Astrocyte (in vitro differentiated cells and primary cell): ENCODE results near the gene PTPN5. TPM values are rescaled to one million over a fixed set of nuclear protein-coding genes. Genes with fewer than 3 reads are reported as not detected.

Source experiments
- DNase-seq: peaks from one replicate; pipeline ENCODE4 v3.0.0-alpha.2; 2010; ENCODE audit warnings: low read depth
- FAIRE-seq: peaks from 2 replicates; lab custom pipeline; 2011; peaks lifted over from hg19 to GRCh38; lab: Jason Lieb, UNC
- H2AFZ ChIP-seq: 2 replicates; pipeline ENCODE4 v1.6.0; 2012; ENCODE audit warnings: low read depth, low read length, inconsistent platforms
- H3K27ac ChIP-seq: 2 replicates; pipeline ENCODE4 v1.5.1; 2011; ENCODE audit warnings: low read depth, low read length, inconsistent platforms
- H3K27me3 ChIP-seq: 2 replicates; pipeline ENCODE4 v1.6.0; 2011; ENCODE audit warnings: low read length, inconsistent platforms; ENCODE audit not compliant: insufficient read depth
- H3K36me3 ChIP-seq: 2 replicates; pipeline ENCODE4 v1.5.1; 2011; ENCODE audit warnings: low read length, inconsistent platforms; ENCODE audit not compliant: insufficient read depth
- H3K4me1 ChIP-seq: 2 replicates; pipeline ENCODE4 v1.5.1; 2011; ENCODE audit warnings: low read length, inconsistent platforms; ENCODE audit not compliant: insufficient read depth
- H3K4me2 ChIP-seq: 2 replicates; pipeline ENCODE4 v1.6.0; 2012; ENCODE audit warnings: low read length, inconsistent platforms
- H3K4me3 ChIP-seq: 2 replicates; pipeline ENCODE4 v1.5.1; 2011; ENCODE audit warnings: low read depth, mild to moderate bottlenecking, low read length, inconsistent platforms; ENCODE audit not compliant: insufficient read depth
- H3K79me2 ChIP-seq: 2 replicates; pipeline ENCODE4 v1.6.0; 2012; ENCODE audit warnings: mild to moderate bottlenecking, low read length, inconsistent platforms; ENCODE audit not compliant: insufficient read depth
- H3K9ac ChIP-seq: 2 replicates; pipeline ENCODE4 v1.6.0; 2012; ENCODE audit warnings: mild to moderate bottlenecking, low read length, inconsistent platforms
- H3K9me3 ChIP-seq: 2 replicates; pipeline ENCODE4 v1.5.1; 2012; ENCODE audit warnings: low read depth, mild to moderate bottlenecking, low read length, inconsistent platforms; ENCODE audit not compliant: insufficient read depth
- H4K20me1 ChIP-seq: 2 replicates; pipeline ENCODE4 v1.6.0; 2012; ENCODE audit warnings: low read length, inconsistent platforms; ENCODE audit not compliant: insufficient read depth
- H3K27ac Mint-ChIP-seq: one replicate; pipeline ENCODE4 v1.8.0; 2021; ENCODE audit warnings: mild to moderate bottlenecking, mixed read lengths; ENCODE audit not compliant: unreplicated experiment
- H3K27me3 Mint-ChIP-seq: one replicate; pipeline ENCODE4 v1.8.0; 2021; ENCODE audit warnings: low read depth, mixed read lengths; ENCODE audit not compliant: unreplicated experiment
- H3K36me3 Mint-ChIP-seq: one replicate; pipeline ENCODE4 v1.8.0; 2021; ENCODE audit warnings: low read depth, mixed read lengths; ENCODE audit not compliant: unreplicated experiment
- H3K4me1 Mint-ChIP-seq: one replicate; pipeline ENCODE4 v1.8.0; 2021; ENCODE audit warnings: low read depth, mixed read lengths; ENCODE audit not compliant: unreplicated experiment
- H3K4me3 Mint-ChIP-seq: one replicate; pipeline ENCODE4 v1.8.0; 2021; ENCODE audit warnings: mild to moderate bottlenecking, moderate library complexity, mixed read lengths; ENCODE audit not compliant: unreplicated experiment
- H3K9me3 Mint-ChIP-seq: one replicate; pipeline ENCODE4 v1.8.0; 2021; ENCODE audit warnings: mild to moderate bottlenecking, mixed read lengths; ENCODE audit not compliant: unreplicated experiment
- EZH2 ChIP-seq: IDR thresholded peaks from 2 replicates; pipeline ENCODE4 v1.6.1; 2012; ENCODE audit warnings: mild to moderate bottlenecking, low read length, inconsistent platforms; ENCODE audit not compliant: insufficient read depth
- total RNA-seq: library from RNA; stranded (reverse); gene quantifications from 2 replicates; pipeline ENCODE4 v1.2.1, GENCODE V29; 2021
- TF ChIP-seq, protein P1 (sequence below): IDR thresholded peaks from 2 replicates; pipeline ENCODE4 v1.5.1; 2011; ENCODE audit warnings: low read depth, mild to moderate bottlenecking, inconsistent platforms, low read length, moderate library complexity; ENCODE audit not compliant: insufficient read depth

PTPN5 gene
- total RNA-seq, 1 donor from 2014 or later, result 0.07 TPM

DNA sequence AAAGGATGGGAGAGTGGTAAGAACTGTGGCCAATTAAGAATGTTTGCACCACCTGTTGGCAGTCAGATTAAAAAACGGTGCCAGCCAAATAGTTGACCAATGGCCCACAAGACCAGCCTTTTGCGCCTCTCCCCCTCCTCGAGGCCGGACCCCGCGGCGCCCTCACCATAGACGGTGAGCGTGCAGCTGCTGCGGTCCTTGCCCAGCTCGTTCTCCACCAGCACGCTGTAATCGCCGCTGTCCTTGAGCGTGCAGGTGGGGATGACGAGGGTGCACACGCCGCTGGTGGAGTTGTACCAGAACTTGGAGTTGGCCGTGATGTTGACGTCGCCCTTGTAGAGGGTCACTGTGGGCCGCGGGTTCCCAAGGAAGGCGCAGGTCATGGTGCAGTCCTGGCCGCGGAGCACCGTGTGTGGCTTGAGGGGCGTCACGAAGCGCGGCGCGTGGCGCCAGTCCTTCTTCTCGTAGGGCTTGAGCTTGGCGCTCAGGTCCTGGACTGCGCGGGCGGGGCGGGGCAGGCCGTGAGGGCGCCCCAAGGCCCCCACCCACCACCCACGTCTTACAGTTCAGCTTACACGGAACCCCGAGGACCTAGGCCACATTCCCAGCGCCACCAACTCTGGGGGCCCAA lies 85.8 kb downstream of the PTPN5 start:
- Mint-ChIP-seq H3K4me1 (peaks cover 4% of the 10 kb centered on the region), H3K27me3 (peaks cover 63% of the 10 kb centered on the region), H3K27ac (no peak overlapping the region), H3K36me3 (peaks cover 12% of the 10 kb centered on the region), H3K4me3 (no peak overlapping the region), H3K9me3 (no peaks in the 10 kb centered on the region)
- peak overlapping the region; percentile 84 for H2AFZ ChIP-seq
- no peak for DNase-seq
- peaks cover 20% of the 10 kb centered on the region for H3K27me3 ChIP-seq
- H3K36me3 ChIP-seq, result no peaks in the 10 kb centered on the region
- H3K79me2 ChIP-seq, result no peaks in the 10 kb centered on the region
- peak overlapping the region; percentile 82 for H3K4me2 ChIP-seq
- peak overlapping the region; percentile 37 for H3K4me3 ChIP-seq
- no peaks in the 10 kb centered on the region for H4K20me1 ChIP-seq
- TF ChIP-seq EZH2, result peak; percentile 32
- TF ChIP-seq, protein P1, sequence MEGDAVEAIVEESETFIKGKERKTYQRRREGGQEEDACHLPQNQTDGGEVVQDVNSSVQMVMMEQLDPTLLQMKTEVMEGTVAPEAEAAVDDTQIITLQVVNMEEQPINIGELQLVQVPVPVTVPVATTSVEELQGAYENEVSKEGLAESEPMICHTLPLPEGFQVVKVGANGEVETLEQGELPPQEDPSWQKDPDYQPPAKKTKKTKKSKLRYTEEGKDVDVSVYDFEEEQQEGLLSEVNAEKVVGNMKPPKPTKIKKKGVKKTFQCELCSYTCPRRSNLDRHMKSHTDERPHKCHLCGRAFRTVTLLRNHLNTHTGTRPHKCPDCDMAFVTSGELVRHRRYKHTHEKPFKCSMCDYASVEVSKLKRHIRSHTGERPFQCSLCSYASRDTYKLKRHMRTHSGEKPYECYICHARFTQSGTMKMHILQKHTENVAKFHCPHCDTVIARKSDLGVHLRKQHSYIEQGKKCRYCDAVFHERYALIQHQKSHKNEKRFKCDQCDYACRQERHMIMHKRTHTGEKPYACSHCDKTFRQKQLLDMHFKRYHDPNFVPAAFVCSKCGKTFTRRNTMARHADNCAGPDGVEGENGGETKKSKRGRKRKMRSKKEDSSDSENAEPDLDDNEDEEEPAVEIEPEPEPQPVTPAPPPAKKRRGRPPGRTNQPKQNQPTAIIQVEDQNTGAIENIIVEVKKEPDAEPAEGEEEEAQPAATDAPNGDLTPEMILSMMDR, result no peak
- peaks cover 6% of the 10 kb centered on the region for H3K4me1 ChIP-seq
- FAIRE-seq, result no peak
- no peaks in the 10 kb centered on the region for H3K9me3 ChIP-seq
- no peak overlapping the region for H3K9ac ChIP-seq
- H3K27ac ChIP-seq, result no peak overlapping the region

DNA sequence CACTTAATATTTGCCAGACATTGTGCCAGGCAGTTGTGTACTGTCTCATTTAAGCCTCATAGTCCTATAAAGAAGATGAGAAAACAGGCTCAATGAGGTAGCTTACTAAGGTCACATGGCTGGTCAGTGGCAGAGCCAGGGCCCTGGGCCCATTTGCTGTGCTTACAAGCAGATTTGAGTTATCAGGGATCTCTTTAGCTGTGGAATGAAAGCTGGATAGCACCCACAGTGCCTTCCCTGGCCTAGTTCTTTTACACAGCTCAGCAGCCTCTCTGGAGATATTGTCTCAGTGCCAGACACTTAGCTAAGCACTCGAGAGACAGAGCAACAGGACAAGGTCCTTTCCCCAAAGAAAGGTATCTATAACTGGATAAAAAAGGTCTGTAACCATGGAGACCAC lies 86.9 kb downstream of the PTPN5 start:
- Histone ChIP-seq H3K4me1 (peaks cover 6% of the 10 kb centered on the region), H2AFZ (no peak overlapping the region), H3K9ac (no peak overlapping the region), H4K20me1 (no peaks in the 10 kb centered on the region), H3K27ac (no peak overlapping the region), H3K4me3 (no peak overlapping the region), H3K9me3 (no peaks in the 10 kb centered on the region), H3K4me2 (no peak overlapping the region), H3K79me2 (no peaks in the 10 kb centered on the region), H3K36me3 (no peaks in the 10 kb centered on the region), H3K27me3 (peaks cover 20% of the 10 kb centered on the region)
- Mint-ChIP-seq H3K4me3 (peak overlapping the region; percentile 10), H3K36me3 (peaks cover 12% of the 10 kb centered on the region), H3K9me3 (no peaks in the 10 kb centered on the region), H3K27ac (no peak overlapping the region), H3K4me1 (peaks cover 12% of the 10 kb centered on the region), H3K27me3 (peaks cover 54% of the 10 kb centered on the region)
- FAIRE-seq (no peak), DNase-seq (no peak)
- TF ChIP-seq, protein P1, result no peak
- TF ChIP-seq EZH2, result no peak

DNA sequence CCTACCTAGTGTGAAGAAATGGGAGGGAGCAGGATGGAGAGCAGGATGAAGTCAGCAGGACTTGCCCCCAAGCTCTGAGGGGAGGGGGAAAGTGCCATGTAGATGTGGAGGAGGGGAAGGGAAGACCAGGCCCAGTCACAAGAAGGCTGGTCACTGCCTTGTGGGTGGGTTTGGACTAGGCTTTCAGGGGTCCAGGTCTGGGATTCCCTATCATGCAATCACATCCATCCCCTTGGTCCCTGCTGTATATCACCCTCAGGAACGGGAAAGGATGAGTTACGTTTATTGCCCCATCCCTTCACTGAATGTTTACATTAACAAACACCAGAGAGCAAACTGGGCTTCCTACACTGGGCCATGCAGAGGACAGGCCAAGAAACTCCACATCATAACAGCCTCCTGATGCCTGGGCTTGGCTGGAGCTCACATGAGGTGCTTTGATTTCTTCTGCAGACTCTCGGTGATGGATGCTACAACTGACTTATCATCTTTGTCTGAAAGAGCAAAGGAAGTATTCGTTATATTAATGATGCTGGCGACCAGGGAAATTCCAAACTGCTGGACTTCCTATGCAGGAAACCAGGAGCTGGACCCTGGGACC lies 87.5 kb downstream of the PTPN5 start:
- Histone ChIP-seq H2AFZ (no peak overlapping the region), H3K4me1 (peaks cover 9% of the 10 kb centered on the region), H3K9ac (no peak overlapping the region), H3K27me3 (peaks cover 20% of the 10 kb centered on the region), H4K20me1 (no peaks in the 10 kb centered on the region), H3K4me3 (no peak overlapping the region), H3K79me2 (no peaks in the 10 kb centered on the region), H3K9me3 (no peaks in the 10 kb centered on the region), H3K4me2 (no peak overlapping the region), H3K36me3 (no peaks in the 10 kb centered on the region), H3K27ac (no peak overlapping the region)
- DNase-seq (no peak), FAIRE-seq (no peak)
- TF ChIP-seq, protein P1, result no peak
- no peak for TF ChIP-seq EZH2
- Mint-ChIP-seq H3K9me3 (no peaks in the 10 kb centered on the region), H3K36me3 (peaks cover 12% of the 10 kb centered on the region), H3K4me3 (no peak overlapping the region), H3K27ac (no peak overlapping the region), H3K27me3 (peaks cover 48% of the 10 kb centered on the region), H3K4me1 (peaks cover 17% of the 10 kb centered on the region)
